IMR-90 (cell line): Measurements from ENCODE around the gene ZFYVE1. TPM values are rescaled to one million over a fixed set of nuclear protein-coding genes. Genes with fewer than 3 reads are reported as not detected.

ENCODE experiments used
- ATAC-seq: fragments of 200-7000 bp; cut with Tn5 transposase; 2 replicates; pipeline ENCODE4 v1.9.1; 2020; ENCODE audit warnings: low read depth, mild to moderate bottlenecking, moderate library complexity
- BruUV-seq: library from RNA; stranded (reverse); fragments of 400-500 nt; replicated peaks from 2 replicates; lab custom pipeline; 2021; lab: Mats Ljungman, UMichigan
- CTCF ChIA-PET: fragments of 300-600 bp; formaldehyde crosslinking; extraction: SDS; loops from one replicate; lab custom pipeline; 2021; ENCODE audit warnings: antibody characterized with exemption; lab: Yijun Ruan, JAX
- POLR2A ChIA-PET: fragments of 300-600 bp; sonication (Branson Sonifier 250); formaldehyde crosslinking; loops from one replicate; lab custom pipeline; 2022; ENCODE audit warnings: antibody characterized with exemption; ENCODE audit not compliant: unreplicated experiment; lab: Charles Lee
- DNase-seq: peaks from one replicate; pipeline ENCODE4 v3.0.0; 2013
- H2AFZ ChIP-seq: replicated peaks from 2 replicates; pipeline ENCODE3; 2013; ENCODE audit warnings: low read length, mild to moderate bottlenecking; ENCODE audit not compliant: poor library complexity
- H2AK5ac ChIP-seq: 2 replicates; pipeline ENCODE4 v1.6.1; 2013; ENCODE audit warnings: low read depth, low read length, inconsistent platforms
- H2AK9ac ChIP-seq: replicated peaks from 2 replicates; pipeline ENCODE3; 2013; ENCODE audit warnings: mild to moderate bottlenecking, low read depth, low read length, moderate library complexity; ENCODE audit not compliant: poor library complexity
- H2BK120ac ChIP-seq: 2 replicates; pipeline ENCODE4 v1.6.1; 2013; ENCODE audit warnings: low read depth, low read length, inconsistent platforms
- H2BK15ac ChIP-seq: 3 replicates; pipeline ENCODE4 v1.6.1; 2013; ENCODE audit warnings: low read depth, low read length, inconsistent platforms
- H2BK20ac ChIP-seq: 2 replicates; pipeline ENCODE4 v1.6.1; 2013; ENCODE audit warnings: low read depth, mild to moderate bottlenecking, inconsistent platforms, low read length, moderate library complexity
- H2BK5ac ChIP-seq: 2 replicates; pipeline ENCODE4 v1.6.1; 2013; ENCODE audit warnings: mild to moderate bottlenecking, low read depth, low read length, inconsistent platforms; ENCODE audit not compliant: poor library complexity, severe bottlenecking
- H3K14ac ChIP-seq: replicated peaks from 2 replicates; pipeline ENCODE4 v1.6.1; 2013; ENCODE audit warnings: low read depth, low read length, inconsistent platforms
- H3K18ac ChIP-seq: 2 replicates; pipeline ENCODE4 v1.6.1; 2013; ENCODE audit warnings: low read depth, low read length, control low read depth
- H3K23ac ChIP-seq: 2 replicates; pipeline ENCODE4 v1.6.1; 2013; ENCODE audit warnings: low read depth, low read length, inconsistent platforms
- H3K27ac ChIP-seq: 2 replicates; pipeline ENCODE4 v1.5.1; 2013; ENCODE audit warnings: mild to moderate bottlenecking, control low read depth, low read length; ENCODE audit not compliant: insufficient read depth
- H3K27me3 ChIP-seq: 2 replicates; pipeline ENCODE4 v1.6.1; 2013; ENCODE audit warnings: low read length; ENCODE audit not compliant: control insufficient read depth, insufficient read depth
- H3K36me3 ChIP-seq: 2 replicates; pipeline ENCODE4 v1.6.1; 2013; ENCODE audit warnings: low read length, mixed read lengths; ENCODE audit not compliant: control insufficient read depth, insufficient read depth
- H3K4ac ChIP-seq: 2 replicates; pipeline ENCODE4 v1.6.1; 2013; ENCODE audit warnings: low read depth, low read length, inconsistent platforms
- H3K4me1 ChIP-seq: 2 replicates; pipeline ENCODE4 v1.6.1; 2013; ENCODE audit warnings: low read length, mixed read lengths; ENCODE audit not compliant: control insufficient read depth, insufficient read depth
- H3K4me2 ChIP-seq: 2 replicates; pipeline ENCODE4 v1.6.1; 2013; ENCODE audit warnings: low read depth, mild to moderate bottlenecking, control low read depth, low read length, moderate library complexity
- H3K4me3 ChIP-seq: 2 replicates; pipeline ENCODE4 v1.5.1; 2013; ENCODE audit warnings: low read depth, mild to moderate bottlenecking, control low read depth, low read length, moderate library complexity; ENCODE audit not compliant: insufficient read depth
- H3K56ac ChIP-seq: 2 replicates; pipeline ENCODE4 v1.6.1; 2013; ENCODE audit warnings: low read length, inconsistent platforms; ENCODE audit not compliant: insufficient read depth; ENCODE audit errors: extremely low read depth
- H3K79me1 ChIP-seq, 2 experiments: 2 replicates each; pipeline ENCODE4 v1.6.1; 2013; ENCODE audit warnings: low read length in 2 of 2, inconsistent platforms in 1 of 2, low read depth in 1 of 2
- H3K9ac ChIP-seq: 2 replicates; pipeline ENCODE4 v1.6.1; 2013; ENCODE audit warnings: low read depth, low read length, control low read depth
- H3K9me1 ChIP-seq: 2 replicates; pipeline ENCODE4 v1.6.1; 2013; ENCODE audit warnings: low read length, inconsistent platforms; ENCODE audit not compliant: insufficient read depth
- H3K9me3 ChIP-seq: 2 replicates; pipeline ENCODE4 v1.6.1; 2013; ENCODE audit warnings: low read length; ENCODE audit not compliant: control insufficient read depth, insufficient read depth
- H4K20me1 ChIP-seq: 2 replicates; pipeline ENCODE4 v1.6.1; 2013; ENCODE audit warnings: low read length, inconsistent platforms; ENCODE audit not compliant: insufficient read depth
- H4K5ac ChIP-seq: 2 replicates; pipeline ENCODE4 v1.6.1; 2013; ENCODE audit warnings: mild to moderate bottlenecking, low read depth, low read length, control low read depth
- H4K8ac ChIP-seq, 2 experiments: 2 replicates each; pipeline ENCODE4 v1.6.1; 2013; ENCODE audit warnings: low read depth in 2 of 2, low read length in 2 of 2, control low read depth in 1 of 2, inconsistent platforms in 1 of 2
- H4K91ac ChIP-seq: 2 replicates; pipeline ENCODE4 v1.6.1; 2013; ENCODE audit warnings: low read depth, low read length, inconsistent platforms; ENCODE audit not compliant: insufficient read depth
- BHLHE40 ChIP-seq: fragments of 150-350 bp; IDR thresholded peaks from 2 replicates; pipeline ENCODE4 v1.6.1; 2016; ENCODE audit warnings: mild to moderate bottlenecking, low read depth, low read length
- CEBPB ChIP-seq: IDR thresholded peaks from 2 replicates; pipeline ENCODE4 v1.6.1; 2012; ENCODE audit warnings: low read depth, low read length, improper control_type of control experiment
- CHD1 ChIP-seq: IDR thresholded peaks from 2 replicates; pipeline ENCODE4 v1.6.1; 2012; ENCODE audit warnings: low read depth, low read length, improper control_type of control experiment
- CTCF ChIP-seq: conservative IDR thresholded peaks from 2 replicates; pipeline ENCODE4 v1.5.1; 2012; ENCODE audit warnings: mild to moderate bottlenecking, low read depth, low read length, improper control_type of control experiment
- ELK1 ChIP-seq: fragments of 150-350 bp; IDR thresholded peaks from 2 replicates; pipeline ENCODE4 v1.6.1; 2016; ENCODE audit warnings: low read depth, mild to moderate bottlenecking, low read length, moderate library complexity, borderline replicate concordance
- FOS ChIP-seq: fragments of 150-350 bp; IDR thresholded peaks from 2 replicates; pipeline ENCODE4 v1.6.1; 2016; ENCODE audit warnings: low read depth, low read length
- MAFK ChIP-seq: IDR thresholded peaks from 2 replicates; pipeline ENCODE4 v1.6.1; 2012; ENCODE audit warnings: low read depth, low read length, improper control_type of control experiment
- MAZ ChIP-seq: IDR thresholded peaks from 2 replicates; pipeline ENCODE4 v1.6.1; 2012; ENCODE audit warnings: low read depth, mild to moderate bottlenecking, low read length, improper control_type of control experiment, moderate library complexity, borderline replicate concordance
- MXI1 ChIP-seq: IDR thresholded peaks from 2 replicates; pipeline ENCODE4 v1.6.1; 2012; ENCODE audit warnings: low read depth, mild to moderate bottlenecking, low read length, moderate library complexity, borderline replicate concordance
- NFE2L2 ChIP-seq: fragments of 150-350 bp; IDR thresholded peaks from 2 replicates; pipeline ENCODE4 v1.6.1; 2016; ENCODE audit warnings: low read depth, mild to moderate bottlenecking, low read length
- POLR2A ChIP-seq: IDR thresholded peaks from 2 replicates; pipeline ENCODE4 v1.6.1; 2012; ENCODE audit warnings: mild to moderate bottlenecking, low read depth, low read length
- RAD21 ChIP-seq: IDR thresholded peaks from 2 replicates; pipeline ENCODE4 v1.6.1; 2012; ENCODE audit warnings: low read length, improper control_type of control experiment
- RCOR1 ChIP-seq: IDR thresholded peaks from 2 replicates; pipeline ENCODE4 v1.6.1; 2012; ENCODE audit warnings: mild to moderate bottlenecking, low read length, improper control_type of control experiment; ENCODE audit not compliant: insufficient replicate concordance
- RFX5 ChIP-seq: IDR thresholded peaks from 2 replicates; pipeline ENCODE4 v1.8.0; 2012; ENCODE audit warnings: low read depth, mild to moderate bottlenecking, low read length, moderate library complexity
- SMC3 ChIP-seq: fragments of 150-350 bp; IDR thresholded peaks from 2 replicates; pipeline ENCODE4 v1.6.1; 2016; ENCODE audit warnings: low read depth, mild to moderate bottlenecking, antibody characterized with exemption, low read length, moderate library complexity
- USF2 ChIP-seq: fragments of 150-350 bp; IDR thresholded peaks from 2 replicates; pipeline ENCODE4 v1.6.1; 2017; ENCODE audit warnings: mild to moderate bottlenecking, antibody characterized with exemption, low read length, low read depth
- WGBS, 2 experiments: methylation state at CpG; one replicate each; pipeline versions ENCODE4 v1.1.5 to v1.1.7; 2013; ENCODE audit warnings: missing lambda C conversion rate in 2 of 2; ENCODE audit not compliant: insufficient read length in 1 of 2; ENCODE audit errors: extremely low coverage in 2 of 2; 5-methylcytosine and 5-hydroxymethylcytosine counted together
- dilution Hi-C: fragments of 300-500 bp; cut with HindIII; formaldehyde crosslinking; loops from one replicate; pipeline ENCODE4 v1.14.3; 2018; ENCODE audit warnings: low sequenced_read_pairs; ENCODE audit not compliant: unreplicated experiment
- in situ Hi-C: fragments of 300-500 bp; cut with MboI; formaldehyde crosslinking; loops from 3 replicates; pipeline ENCODE4 v1.14.3; 2019; ENCODE audit warnings: low sequenced_read_pairs, inconsistent platforms, mixed read lengths
- intact Hi-C: fragments of 100-400 bp; cut with micrococcal nuclease; formaldehyde crosslinking; loops from 2 replicates; pipeline ENCODE4 v1.10.0; 2022
- polyA plus RNA-seq, 3 experiments: library from polyadenylated mRNA; depleted of rRNA; stranded (reverse); fragments of >200 nt; gene quantifications; 2 replicates each; pipeline ENCODE4 v1.2.3, GENCODE V29; 2012; ENCODE audit warnings: low replicate concordance in 1 of 3
- total RNA-seq: library from RNA; depleted of rRNA; stranded (reverse); fragments of >200 nt; gene quantifications from 2 replicates; pipeline ENCODE4 v1.2.3, GENCODE V29; 2012

Gene ZFYVE1
- total and polyA plus RNA-seq, 2 of the 4 experiments (the other 2 are of a cell fraction): 12.2 to 14.2 TPM

- H3K4ac ChIP-seq: no peak overlapping the region
- H3K4me1 ChIP-seq: 0 out of 2 replicates have a peak, but pooled peaks cover 3% of the 10 kb centered on the region
- H4K5ac ChIP-seq: no peak overlapping the region
- ChIA-PET POLR2A (no interaction called here), CTCF (interaction anchor here (0.8 kb wide), 1 partner anchor 445 kb away, joined by 3 read pairs; no protein-coding TSS in a partner anchor)
- no peak overlapping the region for H2BK120ac ChIP-seq
- BruUV-seq: no TSS peak
- H3K14ac ChIP-seq: no peak overlapping the region
- H3K36me3 ChIP-seq: peaks cover 32% of the 10 kb centered on the region
- H3K4me3 ChIP-seq: no peak overlapping the region
- no peak for ATAC-seq
- no peak overlapping the region for H2BK15ac ChIP-seq
- H2BK20ac ChIP-seq: no peak overlapping the region
- H2BK5ac ChIP-seq: no peak overlapping the region
- no peaks in the 10 kb centered on the region for H3K9me3 ChIP-seq
- no peak overlapping the region for H4K8ac ChIP-seq
- H2AK9ac ChIP-seq: peak overlapping the region; percentile 15
- no peak overlapping the region for H2AK5ac ChIP-seq
- H3K27ac ChIP-seq: no peak overlapping the region
- no peak overlapping the region for H3K9ac ChIP-seq
- H4K91ac ChIP-seq: no peak overlapping the region
- peaks cover 3% of the 10 kb centered on the region; the same call in 1 of the 2 replicates for H4K20me1 ChIP-seq
- no peaks in the 10 kb centered on the region for H3K79me1 ChIP-seq
- in situ Hi-C loops (no loop called here), intact Hi-C loops (no loop called here), dilution Hi-C loops (no loop called here)
- H3K9me1 ChIP-seq: peaks cover 7% of the 10 kb centered on the region; the same call in 1 of the 2 replicates
- no peak overlapping the region for H3K4me2 ChIP-seq
- no peaks in the 10 kb centered on the region for H3K27me3 ChIP-seq
- no peak overlapping the region for H3K23ac ChIP-seq
- TF ChIP-seq RCOR1 (no peak), MXI1 (no peak), ELK1 (no peak), NFE2L2 (no peak), USF2 (no peak), MAFK (no peak), FOS (no peak), MAZ (no peak), POLR2A (no peak), SMC3 (no peak), CTCF (no peak), RAD21 (no peak), BHLHE40 (no peak), CHD1 (no peak), RFX5 (no peak), CEBPB (no peak)
- H3K56ac ChIP-seq: no peak overlapping the region
- H3K18ac ChIP-seq: no peak overlapping the region
- no peak for DNase-seq
- 100% methylated on average over 3 of the region's 15 CpGs; no CpG with 5 or more reads in 1 of the 2 experiments for WGBS, 2 experiments
- H2AFZ ChIP-seq: no peak overlapping the region
Measured at GRCh38 chr14:72958548-72958947, 68.4 kb downstream of the ZFYVE1 start.
